SK-N-SH treated with all-trans-retinoic acid at 6 μM for 48 hours (cell line): ENCODE measurements around the gene AOPEP.

Source experiments
- CREB5 ChIP-seq: fragments of 250-450 bp; sonication (Bioruptor Pico); IDR thresholded peaks from 2 replicates; pipeline ENCODE4 v1.5.1; 2020; ENCODE audit warnings: low read depth, mild to moderate bottlenecking, moderate library complexity
- ISL1 ChIP-seq: fragments of 250-450 bp; sonication (Bioruptor Pico); IDR thresholded peaks from 2 replicates; pipeline ENCODE4 v2.1.2; 2022; ENCODE audit warnings: mild to moderate bottlenecking, moderate library complexity
- OSR1 ChIP-seq: fragments of 250-450 bp; sonication (Bioruptor Pico); IDR thresholded peaks from 2 replicates; pipeline ENCODE4 v1.8.0; 2022; ENCODE audit warnings: moderate library complexity, mild to moderate bottlenecking, inconsistent platforms
- PATZ1 ChIP-seq: fragments of 250-450 bp; sonication (Bioruptor Pico); IDR thresholded peaks from 2 replicates; pipeline ENCODE4 v1.8.0; 2020; ENCODE audit warnings: mild to moderate bottlenecking, moderate library complexity, borderline replicate concordance
- SNAI2 ChIP-seq: fragments of 250-450 bp; sonication (Bioruptor Pico); IDR thresholded peaks from 2 replicates; pipeline ENCODE4 v1.5.0; 2020; ENCODE audit warnings: mild to moderate bottlenecking, moderate library complexity
- TCF4 ChIP-seq: fragments of 250-450 bp; sonication (Bioruptor Pico); IDR thresholded peaks from 2 replicates; pipeline ENCODE4 v1.8.0; 2021; ENCODE audit warnings: mild to moderate bottlenecking, moderate library complexity, borderline replicate concordance

- TF ChIP-seq TCF4 (CRISPR knock-in tag), result no peak
- no peak for TF ChIP-seq ISL1
- no peak for TF ChIP-seq PATZ1 (CRISPR knock-in tag)
- TF ChIP-seq CREB5 (CRISPR knock-in tag), result no peak
- TF ChIP-seq OSR1, result no peak
- no peak for TF ChIP-seq SNAI2
Observed at GRCh38 chr9:95135756-95136155, 409.3 kb downstream of the AOPEP start.
